Natural killer cell (primary cell): ENCODE results near the gene UTP3. TPM values are rescaled to one million over a fixed set of nuclear protein-coding genes. Genes with fewer than 3 reads are reported as not detected.
"Not testable (repeated sequence)": the region's sequence is repeated elsewhere in the genome, so short reads cannot be mapped to it uniquely, and the experiment has no call there.

ENCODE experiments used
- ATAC-seq, 3 donors: fragments of 150-1000 bp in 2 of 3; fragments of 200-7000 bp in 1 of 3; cut with Tn5 transposase; 1 replicate in 1 of 3; 2 replicates in 2 of 3; pipeline ENCODE4 v1.10.0; 2021; ENCODE audit warnings: mild to moderate bottlenecking in 2 of 3, moderate library complexity in 2 of 3
- DNase-seq, 2 donors: peaks; one replicate each; pipeline versions ENCODE4 v3.0.0 to v3.0.0-alpha.2; 2013 to 2021; ENCODE audit warnings: mixed read lengths in 1 of 2
- H3K27ac ChIP-seq: one replicate; pipeline ENCODE4 v1.5.1; 2013; ENCODE audit warnings: mild to moderate bottlenecking, low read length
- H3K27me3 ChIP-seq: one replicate; pipeline ENCODE4 v1.6.1; 2013; ENCODE audit warnings: low read length; ENCODE audit not compliant: control insufficient read depth, insufficient read depth
- H3K36me3 ChIP-seq: one replicate; pipeline ENCODE4 v1.6.1; 2013; ENCODE audit warnings: low read length; ENCODE audit not compliant: control insufficient read depth, insufficient read depth
- H3K4me1 ChIP-seq: one replicate; pipeline ENCODE4 v1.6.1; 2013; ENCODE audit warnings: low read length; ENCODE audit not compliant: control insufficient read depth, insufficient read depth
- H3K4me3 ChIP-seq: one replicate; pipeline ENCODE4 v1.5.1; 2013; ENCODE audit warnings: low read length
- H3K9me3 ChIP-seq: one replicate; pipeline ENCODE4 v1.6.1; 2013; ENCODE audit warnings: low read length; ENCODE audit not compliant: control insufficient read depth, insufficient read depth
- H3K27ac Mint-ChIP-seq, 2 donors: one replicate each; pipeline ENCODE4 v1.8.0; 2022; ENCODE audit warnings: mild to moderate bottlenecking in 2 of 2, mixed read lengths in 2 of 2, moderate library complexity in 1 of 2
- H3K27me3 Mint-ChIP-seq, 2 donors: one replicate each; pipeline ENCODE4 v1.8.0; 2022; ENCODE audit warnings: low read depth in 2 of 2, mixed read lengths in 2 of 2
- H3K36me3 Mint-ChIP-seq: one replicate; pipeline ENCODE4 v1.8.0; 2022; ENCODE audit warnings: mixed read lengths
- H3K4me1 Mint-ChIP-seq, 2 donors: one replicate each; pipeline ENCODE4 v1.8.0; 2022; ENCODE audit warnings: mixed read lengths in 2 of 2
- H3K4me3 Mint-ChIP-seq: one replicate; pipeline ENCODE4 v1.8.0; 2022; ENCODE audit warnings: mild to moderate bottlenecking, moderate library complexity, mixed read lengths
- H3K9me3 Mint-ChIP-seq, 2 donors: one replicate each; pipeline ENCODE4 v1.8.0; 2022; ENCODE audit warnings: mixed read lengths in 2 of 2
- CTCF ChIP-seq: fragments of 200-600 bp; IDR thresholded peaks from one replicate; pipeline ENCODE4 v1.8.0; 2022; ENCODE audit warnings: antibody characterized with exemption
- WGBS: methylation state at CpG from one replicate; pipeline ENCODE4 v1.1.7; 2013; ENCODE audit warnings: missing lambda C conversion rate; ENCODE audit not compliant: insufficient coverage; 5-methylcytosine and 5-hydroxymethylcytosine counted together
- intact Hi-C: fragments of 100-400 bp; cut with micrococcal nuclease; formaldehyde crosslinking; loops from one replicate; pipeline ENCODE4 v1.14.2; 2022
- total RNA-seq, 4 donors: library from RNA; stranded (reverse); fragments of 120-200 nt in 1 of 4; gene quantifications; one replicate each; pipeline versions ENCODE4 v1.2.3 to v1.2.4, GENCODE V29; 2013 to 2022

Gene UTP3
- total RNA-seq, 3 donors from 2014 or later (not counting 1 experiment from before 2014, with no cell fraction given) = 22.3 to 23.1 (median 22.6) TPM

- peaks cover 2% of the 10 kb centered on the region for H3K4me1 ChIP-seq
- no peak within 1 kb of the TSS for H3K27ac ChIP-seq
- Mint-ChIP-seq H3K36me3 (no peaks in the 10 kb centered on the region), H3K27me3 (no peaks in the 10 kb centered on the region), H3K4me3 (no peak within 1 kb of the TSS), H3K27ac (peak within 1 kb of the TSS in 1 of 2 donors; percentile 38), H3K9me3 (no peaks in the 10 kb centered on the region), H3K4me1 (peaks cover 8 to 10% of the 10 kb centered on the region in 2 donors)
- no peak for ATAC-seq
- no peak for TF ChIP-seq CTCF
- DNase-seq = no peak
- H3K36me3 ChIP-seq = no peaks in the 10 kb centered on the region
- WGBS = 82% methylated on average over 3 of the region's 3 CpGs
- H3K9me3 ChIP-seq = no peaks in the 10 kb centered on the region
- intact Hi-C loops = no loop called here
- no peaks in the 10 kb centered on the region for H3K27me3 ChIP-seq
- H3K4me3 ChIP-seq = no peak within 1 kb of the TSS
Measured at GRCh38 chr4:70721747-70722146, 33.4 kb downstream of the UTP3 start, which contains the start of gene RUFY3. Gene RUFY3, plus strand, starts transcription at chr4:70721964. Its CDS starts 610 bp downstream, at chr4:70722574.

DNA sequence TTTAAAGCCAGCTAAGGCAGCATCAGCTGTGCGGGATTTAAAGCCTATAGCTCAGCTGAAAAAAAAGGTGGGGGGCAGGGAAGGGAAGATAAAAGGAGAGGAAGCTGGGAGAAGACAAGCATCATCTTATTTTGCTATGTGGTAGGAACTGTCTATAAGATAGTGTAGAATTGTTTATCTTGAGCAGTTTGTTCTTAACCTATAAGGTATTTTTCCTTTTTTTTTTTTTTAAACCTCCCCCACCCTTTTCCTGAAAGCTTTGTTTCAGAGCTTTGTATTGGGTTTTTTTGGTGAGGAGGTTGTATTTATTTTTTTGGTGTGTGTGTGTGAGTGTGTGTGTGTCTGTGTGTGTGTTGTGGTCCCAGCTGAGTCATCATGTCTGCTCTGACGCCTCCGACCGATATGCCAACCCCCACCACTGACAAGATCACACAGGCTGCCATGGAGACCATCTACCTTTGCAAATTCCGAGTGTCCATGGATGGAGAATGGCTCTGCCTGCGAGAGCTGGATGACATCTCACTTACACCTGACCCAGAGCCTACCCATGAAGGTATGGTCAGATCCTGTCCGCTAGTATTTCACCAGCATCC is 34.0 kb downstream of the UTP3 start:
- H3K9me3 Mint-ChIP-seq = no peaks in the 10 kb centered on the region
- H3K27ac Mint-ChIP-seq = peak overlapping the region in 1 of 2 donors; percentile 38
- H3K4me3 Mint-ChIP-seq = no peak overlapping the region
- ATAC-seq = peak in 1 of 3 donors; percentile 54
- no peaks in the 10 kb centered on the region for H3K36me3 Mint-ChIP-seq
- Histone ChIP-seq H3K27me3 (no peaks in the 10 kb centered on the region), H3K36me3 (no peaks in the 10 kb centered on the region), H3K4me1 (peaks cover 2% of the 10 kb centered on the region), H3K27ac (no peak overlapping the region), H3K4me3 (no peak overlapping the region), H3K9me3 (no peaks in the 10 kb centered on the region)
- intact Hi-C loops = no loop called here
- H3K27me3 Mint-ChIP-seq = no peaks in the 10 kb centered on the region
- peak in 1 of 2 donors; percentile 63 for DNase-seq
- H3K4me1 Mint-ChIP-seq = peaks cover 8% of the 10 kb centered on the region in 2 donors
- no peak for TF ChIP-seq CTCF
- 82% methylated on average over 6 of the region's 7 CpGs for WGBS

DNA sequence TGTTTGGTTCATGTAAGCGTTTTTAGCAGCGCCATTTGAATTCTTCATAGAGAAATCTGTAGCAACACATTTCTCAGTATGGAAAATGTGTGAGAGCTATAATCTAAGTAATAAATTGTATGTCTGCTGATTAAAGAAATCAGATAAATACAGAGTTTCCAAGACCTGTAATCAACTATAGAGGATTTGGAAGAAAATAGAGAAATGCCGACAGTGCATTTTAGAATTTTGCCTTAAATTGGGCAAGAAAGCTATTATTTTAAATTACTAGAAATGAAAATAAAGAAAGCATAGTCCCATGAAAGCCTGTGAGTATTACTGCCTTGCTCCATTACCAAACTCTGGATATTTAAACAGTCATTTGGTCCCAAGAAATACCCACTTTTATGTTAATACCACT is 36.1 kb downstream of the UTP3 start:
- intact Hi-C loops = no loop called here
- H3K36me3 ChIP-seq = no peaks in the 10 kb centered on the region
- peaks cover 2% of the 10 kb centered on the region for H3K4me1 ChIP-seq
- no peak for ATAC-seq
- no peak overlapping the region for H3K4me3 Mint-ChIP-seq
- peaks cover 4 to 8% of the 10 kb centered on the region in 2 donors for H3K4me1 Mint-ChIP-seq
- DNase-seq = no peak
- H3K36me3 Mint-ChIP-seq = no peaks in the 10 kb centered on the region
- H3K9me3 Mint-ChIP-seq = no peaks in the 10 kb centered on the region
- 100% methylated on average over 2 of the region's 3 CpGs for WGBS
- no peaks in the 10 kb centered on the region for H3K9me3 ChIP-seq
- no peak for TF ChIP-seq CTCF
- no peaks in the 10 kb centered on the region for H3K27me3 ChIP-seq
- no peak overlapping the region for H3K27ac ChIP-seq
- no peak overlapping the region for H3K27ac Mint-ChIP-seq
- no peak overlapping the region for H3K4me3 ChIP-seq
- no peaks in the 10 kb centered on the region for H3K27me3 Mint-ChIP-seq

DNA sequence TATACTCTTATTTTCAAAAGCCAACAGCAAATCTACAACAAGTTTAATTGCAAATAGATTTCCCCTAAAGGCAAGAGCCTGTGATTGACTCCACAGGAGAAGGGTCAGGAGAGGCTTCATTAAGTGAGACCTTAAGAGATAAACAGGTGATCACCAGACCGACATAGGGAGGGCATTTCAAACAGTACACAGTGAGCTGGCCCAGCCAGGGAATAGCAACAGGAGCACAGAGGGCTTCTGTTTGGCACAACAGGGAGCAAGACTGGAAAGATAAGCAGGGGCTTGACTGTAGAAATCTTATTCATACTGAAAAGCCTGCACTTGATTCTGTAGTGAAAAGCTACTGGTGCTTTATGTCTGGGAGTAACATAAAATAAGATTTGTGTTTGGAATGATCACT is 37.3 kb downstream of the UTP3 start:
- no peaks in the 10 kb centered on the region for H3K36me3 Mint-ChIP-seq
- TF ChIP-seq CTCF = no peak
- H3K4me3 Mint-ChIP-seq = no peak overlapping the region
- H3K27me3 Mint-ChIP-seq = no peaks in the 10 kb centered on the region
- Histone ChIP-seq H3K9me3 (no peaks in the 10 kb centered on the region), H3K27ac (no peak overlapping the region), H3K4me1 (peaks cover 2% of the 10 kb centered on the region), H3K27me3 (no peaks in the 10 kb centered on the region), H3K4me3 (no peak overlapping the region), H3K36me3 (no peaks in the 10 kb centered on the region)
- WGBS = 100% methylated on average over 1 of the region's 1 CpG
- DNase-seq = no peak
- peaks cover 4 to 8% of the 10 kb centered on the region in 2 donors for H3K4me1 Mint-ChIP-seq
- no peak overlapping the region for H3K27ac Mint-ChIP-seq
- ATAC-seq = no peak
- intact Hi-C loops = no loop called here
- H3K9me3 Mint-ChIP-seq = no peaks in the 10 kb centered on the region

DNA sequence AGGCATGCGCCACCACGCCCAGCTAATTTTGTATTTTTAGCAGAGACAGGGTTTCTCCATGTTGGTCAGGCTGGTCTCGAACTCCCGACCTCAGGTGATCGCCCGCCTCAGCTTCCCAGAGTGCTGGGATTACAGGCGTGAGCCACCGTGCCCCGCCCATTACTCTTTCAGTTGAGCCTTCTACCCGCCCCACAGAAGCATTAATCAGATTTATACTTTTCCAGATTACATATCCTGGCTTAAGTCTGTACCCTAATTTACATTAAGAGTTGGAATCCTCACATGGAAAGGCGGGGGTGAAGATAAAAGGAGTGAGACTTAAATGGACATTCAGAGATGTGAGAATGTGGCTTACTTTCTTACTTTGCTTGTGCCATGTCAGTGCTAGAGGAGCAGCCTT is 38.2 kb downstream of the UTP3 start:
- DNase-seq, H3K36me3 ChIP-seq, ATAC-seq, H3K36me3 Mint-ChIP-seq, H3K27me3 Mint-ChIP-seq, H3K9me3 ChIP-seq, H3K27me3 ChIP-seq, H3K4me3 Mint-ChIP-seq, intact Hi-C loops, H3K4me1 Mint-ChIP-seq, H3K9me3 Mint-ChIP-seq, H3K4me1 ChIP-seq, H3K4me3 ChIP-seq, H3K27ac ChIP-seq, H3K27ac Mint-ChIP-seq: not testable (repeated sequence)
- 95% methylated on average over 11 of the region's 11 CpGs for WGBS
